ENCODE data around the gene P2RY6.

DNA sequence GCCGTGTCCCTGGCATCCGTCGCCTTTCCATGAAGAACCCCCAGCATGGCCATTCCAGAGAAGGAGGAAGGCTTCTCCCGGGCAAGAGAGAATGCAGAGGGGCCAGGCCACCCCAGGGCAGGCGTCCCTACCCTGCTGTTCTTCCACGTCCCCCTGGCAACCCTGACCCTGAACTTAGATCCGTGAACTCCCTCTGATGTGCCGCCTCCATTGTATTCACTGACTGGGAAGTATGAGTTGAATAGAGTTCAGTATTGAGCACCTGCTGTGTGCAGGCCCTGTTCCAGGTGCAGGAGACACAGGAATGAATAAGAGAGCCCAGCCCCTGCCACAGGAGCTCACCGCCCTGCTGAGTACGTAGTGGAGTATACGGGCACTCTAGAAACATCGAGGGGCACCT lies 74.9 kb downstream of the P2RY6 start:
- TF ChIP-seq, protein P1, sequence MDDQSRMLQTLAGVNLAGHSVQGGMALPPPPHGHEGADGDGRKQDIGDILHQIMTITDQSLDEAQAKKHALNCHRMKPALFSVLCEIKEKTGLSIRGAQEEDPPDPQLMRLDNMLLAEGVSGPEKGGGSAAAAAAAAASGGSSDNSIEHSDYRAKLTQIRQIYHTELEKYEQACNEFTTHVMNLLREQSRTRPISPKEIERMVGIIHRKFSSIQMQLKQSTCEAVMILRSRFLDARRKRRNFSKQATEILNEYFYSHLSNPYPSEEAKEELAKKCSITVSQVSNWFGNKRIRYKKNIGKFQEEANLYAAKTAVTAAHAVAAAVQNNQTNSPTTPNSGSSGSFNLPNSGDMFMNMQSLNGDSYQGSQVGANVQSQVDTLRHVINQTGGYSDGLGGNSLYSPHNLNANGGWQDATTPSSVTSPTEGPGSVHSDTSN (IDR thresholded peaks at IDR 0.05; ENCODE audit: insufficient replicate concordance, low read depth, low read length): no peak
- TF ChIP-seq EZH2 (IDR thresholded peaks at IDR 0.05; ENCODE audit: borderline replicate concordance, control insufficient read depth, low read depth, low read length) (no peak), ZNF274 (IDR thresholded peaks at IDR 0.05; ENCODE audit: insufficient read depth, insufficient read length) (no peak), CHD1 (IDR thresholded peaks at IDR 0.05; ENCODE audit: low read depth, low read length) (no peak), SPI1 (IDR thresholded peaks at IDR 0.05; ENCODE audit: borderline replicate concordance, insufficient read depth, low read depth, low read length) (no peak), BCL11A (IDR thresholded peaks at IDR 0.05; ENCODE audit: low read depth, low read length) (no peak), CREB1 (IDR thresholded peaks at IDR 0.05; ENCODE audit: low read depth) (no peak), LARP7 (IDR thresholded peaks at IDR 0.05) (no peak)
- TF ChIP-seq, protein P2, sequence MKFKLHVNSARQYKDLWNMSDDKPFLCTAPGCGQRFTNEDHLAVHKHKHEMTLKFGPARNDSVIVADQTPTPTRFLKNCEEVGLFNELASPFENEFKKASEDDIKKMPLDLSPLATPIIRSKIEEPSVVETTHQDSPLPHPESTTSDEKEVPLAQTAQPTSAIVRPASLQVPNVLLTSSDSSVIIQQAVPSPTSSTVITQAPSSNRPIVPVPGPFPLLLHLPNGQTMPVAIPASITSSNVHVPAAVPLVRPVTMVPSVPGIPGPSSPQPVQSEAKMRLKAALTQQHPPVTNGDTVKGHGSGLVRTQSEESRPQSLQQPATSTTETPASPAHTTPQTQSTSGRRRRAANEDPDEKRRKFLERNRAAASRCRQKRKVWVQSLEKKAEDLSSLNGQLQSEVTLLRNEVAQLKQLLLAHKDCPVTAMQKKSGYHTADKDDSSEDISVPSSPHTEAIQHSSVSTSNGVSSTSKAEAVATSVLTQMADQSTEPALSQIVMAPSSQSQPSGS (IDR thresholded peaks at IDR 0.05; ENCODE audit: low read length): no peak
- TF ChIP-seq, protein P3, sequence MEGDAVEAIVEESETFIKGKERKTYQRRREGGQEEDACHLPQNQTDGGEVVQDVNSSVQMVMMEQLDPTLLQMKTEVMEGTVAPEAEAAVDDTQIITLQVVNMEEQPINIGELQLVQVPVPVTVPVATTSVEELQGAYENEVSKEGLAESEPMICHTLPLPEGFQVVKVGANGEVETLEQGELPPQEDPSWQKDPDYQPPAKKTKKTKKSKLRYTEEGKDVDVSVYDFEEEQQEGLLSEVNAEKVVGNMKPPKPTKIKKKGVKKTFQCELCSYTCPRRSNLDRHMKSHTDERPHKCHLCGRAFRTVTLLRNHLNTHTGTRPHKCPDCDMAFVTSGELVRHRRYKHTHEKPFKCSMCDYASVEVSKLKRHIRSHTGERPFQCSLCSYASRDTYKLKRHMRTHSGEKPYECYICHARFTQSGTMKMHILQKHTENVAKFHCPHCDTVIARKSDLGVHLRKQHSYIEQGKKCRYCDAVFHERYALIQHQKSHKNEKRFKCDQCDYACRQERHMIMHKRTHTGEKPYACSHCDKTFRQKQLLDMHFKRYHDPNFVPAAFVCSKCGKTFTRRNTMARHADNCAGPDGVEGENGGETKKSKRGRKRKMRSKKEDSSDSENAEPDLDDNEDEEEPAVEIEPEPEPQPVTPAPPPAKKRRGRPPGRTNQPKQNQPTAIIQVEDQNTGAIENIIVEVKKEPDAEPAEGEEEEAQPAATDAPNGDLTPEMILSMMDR (IDR thresholded peaks at IDR 0.05 in 2 of 3, conservative IDR thresholded peaks at IDR 0.05 in 1 of 3; ENCODE audit: control insufficient read depth in 2 of 3, extremely low read depth in 1 of 3, insufficient read depth in 1 of 3, low read depth in 3 of 3, low read length in 3 of 3): no peak
- TF ChIP-seq, protein P4, sequence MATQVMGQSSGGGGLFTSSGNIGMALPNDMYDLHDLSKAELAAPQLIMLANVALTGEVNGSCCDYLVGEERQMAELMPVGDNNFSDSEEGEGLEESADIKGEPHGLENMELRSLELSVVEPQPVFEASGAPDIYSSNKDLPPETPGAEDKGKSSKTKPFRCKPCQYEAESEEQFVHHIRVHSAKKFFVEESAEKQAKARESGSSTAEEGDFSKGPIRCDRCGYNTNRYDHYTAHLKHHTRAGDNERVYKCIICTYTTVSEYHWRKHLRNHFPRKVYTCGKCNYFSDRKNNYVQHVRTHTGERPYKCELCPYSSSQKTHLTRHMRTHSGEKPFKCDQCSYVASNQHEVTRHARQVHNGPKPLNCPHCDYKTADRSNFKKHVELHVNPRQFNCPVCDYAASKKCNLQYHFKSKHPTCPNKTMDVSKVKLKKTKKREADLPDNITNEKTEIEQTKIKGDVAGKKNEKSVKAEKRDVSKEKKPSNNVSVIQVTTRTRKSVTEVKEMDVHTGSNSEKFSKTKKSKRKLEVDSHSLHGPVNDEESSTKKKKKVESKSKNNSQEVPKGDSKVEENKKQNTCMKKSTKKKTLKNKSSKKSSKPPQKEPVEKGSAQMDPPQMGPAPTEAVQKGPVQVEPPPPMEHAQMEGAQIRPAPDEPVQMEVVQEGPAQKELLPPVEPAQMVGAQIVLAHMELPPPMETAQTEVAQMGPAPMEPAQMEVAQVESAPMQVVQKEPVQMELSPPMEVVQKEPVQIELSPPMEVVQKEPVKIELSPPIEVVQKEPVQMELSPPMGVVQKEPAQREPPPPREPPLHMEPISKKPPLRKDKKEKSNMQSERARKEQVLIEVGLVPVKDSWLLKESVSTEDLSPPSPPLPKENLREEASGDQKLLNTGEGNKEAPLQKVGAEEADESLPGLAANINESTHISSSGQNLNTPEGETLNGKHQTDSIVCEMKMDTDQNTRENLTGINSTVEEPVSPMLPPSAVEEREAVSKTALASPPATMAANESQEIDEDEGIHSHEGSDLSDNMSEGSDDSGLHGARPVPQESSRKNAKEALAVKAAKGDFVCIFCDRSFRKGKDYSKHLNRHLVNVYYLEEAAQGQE (IDR thresholded peaks at IDR 0.05; ENCODE audit: low read depth, low read length): no peak
